K562 (cell line): ENCODE data around the gene MITF. TPM values are rescaled to one million over a fixed set of nuclear protein-coding genes. Genes with fewer than 3 reads are reported as not detected.

Source experiments
- ATAC-seq: fragments of 200-7000 bp; cut with Tn5 transposase; 3 replicates; pipeline ENCODE4 v1.9.1; 2020; ENCODE audit warnings: moderate library complexity
- BruUV-seq: library from RNA; stranded (reverse); fragments of 400-500 nt; replicated peaks from 2 replicates; lab custom pipeline; 2021; lab: Mats Ljungman, UMichigan
- CTCF ChIA-PET: fragments of 300-600 bp; formaldehyde crosslinking; extraction: SDS; loops from one replicate; lab custom pipeline; 2021; ENCODE audit warnings: low intra/inter-chr PET ratio; lab: Yijun Ruan, JAX
- POLR2A ChIA-PET: fragments of 300-600, 350-650 bp; sonication (Branson Sonifier 250); formaldehyde crosslinking; extraction: SDS; loops from one replicate; lab custom pipeline; 2021; ENCODE audit warnings: antibody characterized with exemption, inconsistent platforms; lab: Yijun Ruan, JAX
- DNase-seq, 4 experiments: peaks; one replicate each; pipeline versions ENCODE4 v3.0.0 to v3.0.0-alpha.2; 2011 to 2018; ENCODE audit warnings: low spot score in 3 of 4, mixed read lengths in 3 of 4; ENCODE audit errors: extremely low read depth in 1 of 4
- FAIRE-seq: peaks from 2 replicates; lab custom pipeline; 2011; peaks lifted over from hg19 to GRCh38; lab: Jason Lieb, UNC
- H2AFZ ChIP-seq: 2 replicates; pipeline ENCODE4 v1.6.0; 2011; ENCODE audit warnings: low read depth, low read length, control low read depth, inconsistent platforms
- H3K27ac ChIP-seq: fragments of 200-600 bp; 3 replicates; pipeline ENCODE4 v1.8.0; 2011; ENCODE audit warnings: low read depth, mild to moderate bottlenecking, control low read depth, inconsistent platforms, low read length, moderate library complexity, mixed read lengths; ENCODE audit errors: extremely low read depth
- H3K27me3 ChIP-seq, 2 experiments: fragments of 300-600 bp in 1 of 2; 2 replicates in 1 of 2; 3 replicates in 1 of 2; pipeline versions ENCODE4 v1.6.0 to v1.8.0; 2011; ENCODE audit warnings: inconsistent platforms in 2 of 2, low read length in 2 of 2, mild to moderate bottlenecking in 1 of 2, mixed read lengths in 1 of 2, moderate library complexity in 1 of 2; ENCODE audit not compliant: control insufficient read depth in 2 of 2, insufficient read depth in 2 of 2
- H3K36me3 ChIP-seq: fragments of 300-600 bp; 3 replicates; pipeline ENCODE4 v1.8.0; 2011; ENCODE audit warnings: mild to moderate bottlenecking, low read length, inconsistent platforms; ENCODE audit not compliant: control insufficient read depth, insufficient read depth
- H3K4me1 ChIP-seq, 2 experiments: fragments of 200-600 bp in 1 of 2; replicated peaks in 1 of 2; 2 replicates in 1 of 2; 3 replicates in 1 of 2; pipeline versions ENCODE4 v1.5.1 to v1.8.0; 2011; ENCODE audit warnings: inconsistent platforms in 2 of 2, low read length in 2 of 2, mild to moderate bottlenecking in 1 of 2, mixed read lengths in 1 of 2, moderate library complexity in 1 of 2; ENCODE audit not compliant: control insufficient read depth in 2 of 2, insufficient read depth in 2 of 2
- H3K4me2 ChIP-seq: 2 replicates; pipeline ENCODE4 v1.6.1; 2011; ENCODE audit warnings: low read length, control low read depth, inconsistent platforms, mixed read lengths; ENCODE audit not compliant: insufficient read depth
- H3K4me3 ChIP-seq: fragments of 200-600 bp; sonication (generic), shearing (Covaris generic); 2 replicates; pipeline ENCODE4 v1.5.1; 2016; ENCODE audit warnings: control low read depth, inconsistent platforms
- H3K79me2 ChIP-seq: fragments of 200-600 bp; 3 replicates; pipeline ENCODE4 v1.8.0; 2011; ENCODE audit warnings: low read length, inconsistent platforms; ENCODE audit not compliant: control insufficient read depth, insufficient read depth
- H3K9ac ChIP-seq, 2 experiments: 2 replicates each; pipeline versions ENCODE4 v1.6.0 to v1.6.1; 2011; ENCODE audit warnings: low read depth in 2 of 2, low read length in 2 of 2, control low read depth in 1 of 2, inconsistent platforms in 1 of 2, mild to moderate bottlenecking in 1 of 2, mixed read lengths in 1 of 2; ENCODE audit not compliant: insufficient read depth in 1 of 2
- H3K9me1 ChIP-seq: one replicate; pipeline ENCODE4 v1.6.0; 2011; ENCODE audit warnings: inconsistent platforms, mild to moderate bottlenecking, low read length, moderate library complexity; ENCODE audit not compliant: control insufficient read depth, insufficient read depth
- H3K9me3 ChIP-seq: replicated peaks from 2 replicates; pipeline ENCODE4 v1.5.1; 2011; ENCODE audit warnings: low read depth, low read length, inconsistent platforms; ENCODE audit not compliant: control insufficient read depth, insufficient read depth
- H4K20me1 ChIP-seq: replicated peaks from 2 replicates; pipeline ENCODE4 v1.6.1; 2011; ENCODE audit warnings: low read length, inconsistent platforms, mixed read lengths; ENCODE audit not compliant: control insufficient read depth, insufficient read depth
- ARNT ChIP-seq, 2 experiments: fragments of 450-650 bp; IDR thresholded peaks; 2 replicates each; pipeline ENCODE4 v1.6.1; 2016; ENCODE audit warnings: mild to moderate bottlenecking in 1 of 2
- DMBX1 ChIP-seq: fragments of 250-450 bp; sonication (Bioruptor Pico); IDR thresholded peaks from 2 replicates; pipeline ENCODE4 v1.8.0; 2022; ENCODE audit warnings: inconsistent platforms, mild to moderate bottlenecking, moderate library complexity, borderline replicate concordance
- GTF2A2 ChIP-seq: IDR thresholded peaks from 2 replicates; pipeline ENCODE4 v1.6.1; 2016; ENCODE audit warnings: mild to moderate bottlenecking, missing genetic modification characterization, missing compliant biosample characterization
- KAT2B ChIP-seq: IDR thresholded peaks from one replicate; pipeline ENCODE4 v1.6.1; 2012; ENCODE audit warnings: low read depth, mild to moderate bottlenecking, control low read depth, inconsistent platforms, low read length, moderate library complexity
- KHSRP ChIP-seq: fragments of 450-650 bp; IDR thresholded peaks from 2 replicates; pipeline ENCODE4 v1.6.1; 2017
- NFRKB ChIP-seq: fragments of 450-650 bp; IDR thresholded peaks from 2 replicates; pipeline ENCODE4 v1.6.1; 2016; ENCODE audit warnings: low read depth
- PCBP1 ChIP-seq: fragments of 200-400 bp; formaldehyde crosslinking; IDR thresholded peaks from 2 replicates; pipeline ENCODE4 v1.6.1; 2018; ENCODE audit warnings: mild to moderate bottlenecking, low read depth, low read length; ENCODE audit not compliant: poor library complexity, severe bottlenecking
- SREBF2 ChIP-seq: sonication (generic); formaldehyde crosslinking; IDR thresholded peaks from 2 replicates; pipeline ENCODE4 v1.4.0; 2020; ENCODE audit warnings: mild to moderate bottlenecking, missing genetic modification reagents
- TBL1XR1 ChIP-seq, 2 experiments: IDR thresholded peaks; 2 replicates each; pipeline ENCODE4 v1.6.1; 2012; ENCODE audit warnings: improper control_type of control experiment in 2 of 2, low read length in 2 of 2, mild to moderate bottlenecking in 1 of 2
- ZNF124 ChIP-seq: sonication (generic); formaldehyde crosslinking; IDR thresholded peaks from 2 replicates; pipeline ENCODE4 v1.8.1; 2022; ENCODE audit warnings: missing genetic modification reagents
- ZNF324 ChIP-seq: fragments of 250-450 bp; sonication (Bioruptor Pico); IDR thresholded peaks from 2 replicates; pipeline ENCODE4 v1.4.0; 2020; ENCODE audit warnings: mild to moderate bottlenecking
- ZNF551 ChIP-seq: fragments of 250-450 bp; sonication (Bioruptor Pico); IDR thresholded peaks from 2 replicates; pipeline ENCODE4 v1.5.0; 2021; ENCODE audit warnings: mild to moderate bottlenecking, moderate library complexity
- ZNF717 ChIP-seq: fragments of 250-450 bp; sonication (Bioruptor Pico); IDR thresholded peaks from 2 replicates; pipeline ENCODE4 v1.5.0; 2021
- WGBS: fragments of 100-300 bp; shearing (Covaris generic); methylation state at CpG from one replicate; pipeline ENCODE4 v1.1.6; 2016; ENCODE audit warnings: low coverage, mixed read lengths; ENCODE audit not compliant: insufficient coverage; ENCODE audit errors: missing lambda C conversion rate; 5-methylcytosine and 5-hydroxymethylcytosine counted together
- in situ Hi-C: fragments of 300-500 bp; cut with MboI; formaldehyde crosslinking; loops from 4 replicates; pipeline ENCODE4 v1.15.0; 2018; ENCODE audit warnings: inconsistent platforms, mixed read lengths
- intact Hi-C: fragments of 100-400 bp; cut with micrococcal nuclease; formaldehyde crosslinking; loops from 2 replicates; pipeline ENCODE4 v1.14.2; 2022
- polyA plus RNA-seq, 8 experiments: library from polyadenylated mRNA; depleted of rRNA in 4 of 8; stranded (reverse) in 5 of 8; unstranded in 3 of 8; fragments of >200 nt; fragmentation: Nextera tagmentation in 2 of 8; fragmentation: Illumina TruSeq in 1 of 8; extraction: Ambion mirVana in 2 of 8; extraction: Trizol in 1 of 8; gene quantifications; 2 replicates each; pipeline versions ENCODE4 v1.2.1 to v1.2.3, GENCODE V29; 2011 to 2014; ENCODE audit warnings: inconsistent platforms in 1 of 8, missing spikeins in 1 of 8
- total RNA-seq, 7 experiments: library from RNA; depleted of rRNA in 6 of 7; stranded (reverse); fragments of >200 nt in 6 of 7; fragmentation: Illumina TruSeq in 2 of 7; extraction: Trizol in 2 of 7; gene quantifications; 2 replicates each; pipeline versions ENCODE4 v1.2.1 to v1.2.3, GENCODE V29; 2011 to 2021; ENCODE audit warnings: low replicate concordance in 1 of 7
- TF ChIP-seq, protein P1 (sequence below): fragments of 250-450 bp; sonication (Bioruptor Pico); IDR thresholded peaks from 2 replicates; pipeline ENCODE4 v1.5.0; 2021; ENCODE audit warnings: mild to moderate bottlenecking, moderate library complexity
- TF ChIP-seq, protein P2 (sequence below): sonication (generic); formaldehyde crosslinking; IDR thresholded peaks from 2 replicates; pipeline ENCODE4 v1.8.1; 2023; ENCODE audit warnings: mild to moderate bottlenecking, missing genetic modification reagents, moderate library complexity
- TF ChIP-seq, protein P3 (sequence below): sonication (generic); formaldehyde crosslinking; IDR thresholded peaks from 2 replicates; pipeline ENCODE4 v1.9.0; 2022; ENCODE audit warnings: mild to moderate bottlenecking, missing genetic modification reagents

The MITF gene
- total and polyA plus RNA-seq, 9 of the 15 experiments (the other 6 are each of a cell fraction or from before 2014, with no cell fraction given), result 5.6 to 14.9 (median 11.1) TPM

DNA sequence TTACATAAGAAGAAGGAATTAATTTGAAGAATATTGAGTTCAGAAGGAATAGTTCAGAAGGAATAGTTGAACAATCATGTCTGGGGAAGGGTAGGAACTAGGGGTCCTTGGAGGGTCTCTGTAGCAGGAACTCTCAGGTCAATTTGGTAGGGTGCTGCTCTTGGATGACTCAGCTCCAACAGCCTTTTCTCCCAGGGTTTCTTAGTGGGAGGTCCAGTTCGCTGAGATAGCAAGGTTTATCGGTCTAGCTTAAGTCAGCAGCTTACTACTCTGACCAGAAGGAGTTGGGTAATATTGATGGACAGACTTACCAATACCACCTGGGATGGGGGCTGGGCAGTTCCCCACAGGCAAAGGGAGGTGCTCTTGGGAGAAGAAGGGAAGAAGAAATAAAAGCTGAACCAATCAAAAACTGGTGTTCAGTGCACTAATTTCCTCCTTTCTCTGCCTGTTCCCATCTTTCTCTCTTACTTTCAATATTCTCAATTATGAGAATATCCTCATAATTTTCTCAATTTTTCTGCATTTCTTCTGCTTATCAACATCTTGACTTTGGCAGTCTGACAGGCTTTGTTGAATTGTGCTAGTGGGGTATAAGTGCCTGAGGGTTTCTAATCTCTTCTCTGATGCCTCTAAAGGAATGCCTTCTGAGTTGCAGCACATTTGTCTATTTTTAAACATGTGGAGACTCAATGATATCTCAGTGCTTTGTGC, 14.4 kb upstream of the MITF start:
- Histone ChIP-seq H3K27me3 (no peaks in the 10 kb centered on the region), H3K9me3 (no peaks in the 10 kb centered on the region; the same call in 1 of the 2 replicates), H3K4me1 (peaks cover 16 to 38% of the 10 kb centered on the region in 2 experiments), H3K27ac (peak overlapping the region; percentile 90), H3K36me3 (no peaks in the 10 kb centered on the region), H3K4me3 (no peak overlapping the region), H4K20me1 (no peaks in the 10 kb centered on the region), H3K9me1 (no peaks in the 10 kb centered on the region), H3K4me2 (peak overlapping the region; percentile 54), H3K9ac (peak overlapping the region in 1 of 2 experiments; percentile 60; a peak in 2 of 4 replicates), H3K79me2 (no peaks in the 10 kb centered on the region), H2AFZ (peak overlapping the region; percentile 51)
- FAIRE-seq, result peak; percentile 96
- POLR2A ChIA-PET, result interaction anchor here (0.9 kb wide), 2 partner anchors 9 to 13 kb away, joined by 3 to 6 read pairs; no protein-coding TSS in a partner anchor
- 0% methylated on average over 2 of the region's 2 CpGs for WGBS
- ATAC-seq, result peak; percentile 89
- intact Hi-C loops (no loop called here), in situ Hi-C loops (no loop called here)
- no TSS peak for BruUV-seq
- DNase-seq, result peak; percentile 80 to 94 (median 84)
- CTCF ChIA-PET, result no interaction called here
- TF ChIP-seq DMBX1 (CRISPR knock-in tag) (peak; percentile 34; the same call in 1 of the 2 replicates), ZNF551 (CRISPR knock-in tag) (no peak), ARNT (IDR thresholded peaks at IDR 0.05) (peak; percentile 56 to 75; a peak in 2 of 4 replicates), ZNF717 (CRISPR knock-in tag) (no peak), PCBP1 (no peak), KAT2B (no peak), SREBF2 (CRISPR knock-in tag) (no peak), TBL1XR1 (IDR thresholded peaks at IDR 0.05; ENCODE audit: low read length in 2 of 2) (peak; percentile 69 to 70; a peak in 3 of 4 replicates), ZNF324 (CRISPR knock-in tag) (no peak), KHSRP (no peak), GTF2A2 (tag) (no peak), ZNF124 (CRISPR knock-in tag) (no peak), NFRKB (no peak; the same call in 1 of the 2 replicates)
- TF ChIP-seq, protein P1, sequence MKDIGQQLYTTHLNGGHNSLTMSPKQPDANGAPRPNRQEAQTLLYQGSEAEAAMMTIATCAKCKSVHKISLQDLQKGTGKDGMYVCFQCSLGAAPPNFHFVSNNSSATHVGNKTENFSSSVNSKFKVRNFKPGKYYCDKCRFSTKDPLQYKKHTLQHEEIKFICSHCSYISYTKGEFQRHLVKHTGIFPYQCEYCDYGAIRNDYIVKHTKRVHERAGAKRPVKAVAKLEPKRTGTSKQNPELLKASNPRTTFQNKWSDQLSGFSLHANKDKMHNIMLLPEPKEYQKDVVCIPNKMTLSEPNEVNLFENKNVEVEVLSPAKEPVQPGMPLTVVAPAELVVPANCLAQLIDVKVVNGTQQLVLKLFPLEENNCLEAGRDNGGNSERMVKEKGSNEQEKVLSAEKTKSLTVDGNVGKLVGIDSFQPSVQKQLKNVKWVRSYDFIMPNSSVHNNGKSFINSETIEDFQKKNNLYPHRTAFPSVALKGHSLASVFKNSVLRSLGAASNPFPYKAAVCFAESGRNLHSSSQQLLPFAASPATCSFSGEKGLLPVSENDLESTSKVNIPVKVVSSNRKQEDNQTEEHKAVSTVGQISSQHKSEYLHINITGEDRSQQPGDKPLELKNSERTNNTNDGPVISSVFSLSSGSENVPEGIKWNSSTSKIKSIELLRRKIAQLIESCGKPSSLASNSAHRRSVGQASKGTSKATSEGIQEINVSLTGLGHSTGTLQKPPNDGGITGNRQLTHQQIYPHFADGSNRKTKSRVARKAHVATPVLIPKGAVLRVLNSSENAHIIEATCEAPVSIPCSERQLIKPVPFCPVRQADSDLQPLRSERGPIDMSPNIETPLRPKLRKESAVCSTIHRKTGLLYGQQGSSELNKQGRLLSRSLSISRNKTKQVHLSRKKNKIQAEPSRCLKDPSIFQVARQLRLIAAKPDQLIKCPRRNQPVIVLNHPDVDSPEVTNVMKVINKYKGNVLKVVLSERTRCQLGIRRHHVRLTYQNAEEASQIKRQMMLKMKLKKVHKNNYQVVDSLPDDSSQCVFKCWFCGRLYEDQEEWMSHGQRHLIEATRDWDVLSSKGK, result no peak
- TF ChIP-seq, protein P2, sequence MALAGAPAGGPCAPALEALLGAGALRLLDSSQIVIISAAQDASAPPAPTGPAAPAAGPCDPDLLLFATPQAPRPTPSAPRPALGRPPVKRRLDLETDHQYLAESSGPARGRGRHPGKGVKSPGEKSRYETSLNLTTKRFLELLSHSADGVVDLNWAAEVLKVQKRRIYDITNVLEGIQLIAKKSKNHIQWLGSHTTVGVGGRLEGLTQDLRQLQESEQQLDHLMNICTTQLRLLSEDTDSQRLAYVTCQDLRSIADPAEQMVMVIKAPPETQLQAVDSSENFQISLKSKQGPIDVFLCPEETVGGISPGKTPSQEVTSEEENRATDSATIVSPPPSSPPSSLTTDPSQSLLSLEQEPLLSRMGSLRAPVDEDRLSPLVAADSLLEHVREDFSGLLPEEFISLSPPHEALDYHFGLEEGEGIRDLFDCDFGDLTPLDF (CRISPR knock-in tag), result no peak
- TF ChIP-seq, protein P3, sequence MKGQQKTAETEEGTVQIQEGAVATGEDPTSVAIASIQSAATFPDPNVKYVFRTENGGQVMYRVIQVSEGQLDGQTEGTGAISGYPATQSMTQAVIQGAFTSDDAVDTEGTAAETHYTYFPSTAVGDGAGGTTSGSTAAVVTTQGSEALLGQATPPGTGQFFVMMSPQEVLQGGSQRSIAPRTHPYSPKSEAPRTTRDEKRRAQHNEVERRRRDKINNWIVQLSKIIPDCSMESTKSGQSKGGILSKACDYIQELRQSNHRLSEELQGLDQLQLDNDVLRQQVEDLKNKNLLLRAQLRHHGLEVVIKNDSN (CRISPR knock-in tag), result no peak
